GM12801 (cell line): ENCODE measurements around the gene RASL10B.

Experiments used
- CTCF ChIP-seq: IDR thresholded peaks from one replicate; pipeline ENCODE4 v1.5.1; 2011; ENCODE audit warnings: control low read depth; ENCODE audit not compliant: insufficient read length; ENCODE audit errors: extremely low read depth

Gene RASL10B

GRCh38 chr17:35750526-35751395 is 19.3 kb downstream of the RASL10B start:
- no peak for TF ChIP-seq CTCF

GRCh38 chr17:35752471-35752870 is 21.0 kb downstream of the RASL10B start:
- no peak for TF ChIP-seq CTCF

GRCh38 chr17:35752945-35753764 is 21.7 kb downstream of the RASL10B start, which contains the start of gene GAS2L2:
TSS of gene GAS2L2 (minus strand) at chr17:35753239. CDS start at chr17:35752850, 389 bp downstream.
- no peak for TF ChIP-seq CTCF

GRCh38 chr17:35757243-35757642 is 25.8 kb downstream of the RASL10B start:
- no peak for TF ChIP-seq CTCF

- no peak for TF ChIP-seq CTCF
These were observed 29.1 kb downstream of the RASL10B start, which contains the start of gene C17orf50 for GRCh38 chr17:35760587-35760986. TSS of gene C17orf50 (plus strand) at chr17:35760887. CDS start at chr17:35760942, 55 bp downstream.

- TF ChIP-seq CTCF: no peak
These were observed 30.2 kb downstream of the RASL10B start for GRCh38 chr17:35761601-35762000.

- TF ChIP-seq CTCF: no peak
These were observed 32.3 kb downstream of the RASL10B start for GRCh38 chr17:35763767-35764122.
